GM12874 (cell line): Measurements from ENCODE around the gene ZWILCH.

ENCODE experiments used
- CTCF ChIP-seq: IDR thresholded peaks from 2 replicates; pipeline ENCODE4 v1.5.1; 2011; ENCODE audit warnings: low read depth, mild to moderate bottlenecking, control low read depth, low read length, moderate library complexity; ENCODE audit not compliant: insufficient read depth

Gene ZWILCH

DNA sequence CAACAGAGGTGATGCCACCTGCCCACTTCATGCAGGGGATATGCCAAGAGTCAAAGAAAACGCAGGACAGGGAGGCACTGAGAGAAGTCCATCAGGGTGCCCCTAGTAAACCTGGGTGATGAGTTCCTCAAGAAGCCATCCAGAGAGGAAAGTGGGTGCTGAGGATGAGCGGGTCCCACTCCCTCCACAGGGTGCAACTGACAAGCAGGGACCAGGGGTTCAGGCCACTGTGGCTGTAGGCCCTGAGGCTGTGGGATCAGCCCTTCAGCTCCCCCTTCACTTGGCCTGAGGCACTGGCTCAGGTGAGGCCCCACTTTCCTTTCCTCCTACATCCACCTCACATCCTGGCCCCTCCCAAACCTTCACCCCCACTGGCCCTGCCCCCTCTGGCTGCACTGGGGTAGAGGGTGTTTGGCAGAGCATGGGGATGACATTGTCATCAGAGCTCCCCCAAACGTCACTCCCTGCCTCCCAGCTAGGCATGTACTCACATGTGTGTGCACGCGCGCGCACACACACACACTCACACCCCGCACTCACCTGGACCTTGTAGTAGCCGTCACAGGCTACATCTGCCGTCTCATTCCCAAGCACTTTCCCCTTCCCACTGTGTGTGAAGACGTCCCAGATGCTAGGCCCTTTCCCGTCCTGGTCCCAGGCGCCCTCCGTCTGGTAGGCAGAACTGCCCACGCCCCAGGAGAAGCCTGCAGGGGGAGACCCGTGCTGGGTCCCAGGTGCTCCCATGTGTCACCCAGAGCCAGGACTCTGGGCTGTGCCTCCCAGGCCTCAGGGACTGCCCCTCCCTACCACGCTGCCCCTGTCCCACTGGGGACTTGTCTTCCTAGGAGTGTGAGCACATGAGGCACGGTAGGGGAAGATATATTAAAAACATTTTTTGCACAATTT is 59.3 kb downstream of the ZWILCH start:
- TF ChIP-seq CTCF = no peak

- no peak for TF ChIP-seq CTCF
Measured at GRCh38 chr15:66565141-66565641, 60.1 kb downstream of the ZWILCH start.

DNA sequence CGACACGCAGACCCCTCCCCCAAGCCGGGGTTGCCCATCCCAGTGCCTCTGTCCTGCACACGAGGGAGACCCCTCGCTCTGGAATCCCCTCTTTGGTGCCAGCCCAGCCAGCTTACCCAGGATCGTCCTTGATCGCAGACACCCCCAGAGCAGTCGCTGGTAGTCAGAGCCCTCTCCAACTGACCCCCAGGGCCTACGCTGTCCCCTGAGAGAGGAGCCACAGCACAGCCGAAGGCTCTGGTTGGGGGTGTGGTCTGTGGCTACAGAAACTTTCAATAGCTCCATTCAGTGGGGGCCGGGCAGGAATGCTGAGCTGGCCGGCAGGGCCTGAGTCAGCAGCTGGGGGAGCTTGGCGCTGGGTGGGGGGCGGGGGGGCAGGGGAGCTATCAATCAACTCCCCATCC is 60.6 kb downstream of the ZWILCH start, which contains the start of gene LCTL:
TSS of gene LCTL (minus strand) at position 258 of the 404 bp plus-strand sequence. CDS start 633 bp downstream, outside the sequence.
- TF ChIP-seq CTCF = no peak

DNA sequence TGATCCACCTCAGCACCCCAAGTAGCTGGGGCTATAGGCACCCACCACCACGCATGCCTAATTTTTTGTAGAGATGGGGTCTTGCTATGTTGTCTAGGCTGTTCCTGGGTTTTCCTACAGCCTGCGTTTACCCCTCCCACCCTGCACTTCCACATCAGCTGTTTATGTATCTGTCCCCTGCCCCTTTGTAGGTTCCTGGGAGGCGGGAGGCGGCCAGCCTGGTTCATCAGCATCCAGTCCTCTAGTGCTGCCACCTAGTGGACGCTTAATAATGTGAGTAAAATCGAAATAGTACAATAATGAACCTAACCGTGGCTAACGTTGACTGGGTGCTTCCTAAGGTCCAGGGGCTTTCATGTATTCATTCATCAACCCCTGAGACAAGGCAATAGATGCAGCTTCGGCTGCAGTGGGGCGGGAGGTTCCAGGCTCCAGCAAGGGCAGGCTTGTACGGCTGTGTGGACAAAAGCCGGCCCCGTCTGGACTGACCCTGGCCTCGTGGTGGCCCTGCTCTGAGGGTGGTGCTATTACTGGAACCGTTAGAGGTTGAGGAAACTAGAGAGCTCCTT is 61.9 kb downstream of the ZWILCH start:
- peak; percentile 65 for TF ChIP-seq CTCF

DNA sequence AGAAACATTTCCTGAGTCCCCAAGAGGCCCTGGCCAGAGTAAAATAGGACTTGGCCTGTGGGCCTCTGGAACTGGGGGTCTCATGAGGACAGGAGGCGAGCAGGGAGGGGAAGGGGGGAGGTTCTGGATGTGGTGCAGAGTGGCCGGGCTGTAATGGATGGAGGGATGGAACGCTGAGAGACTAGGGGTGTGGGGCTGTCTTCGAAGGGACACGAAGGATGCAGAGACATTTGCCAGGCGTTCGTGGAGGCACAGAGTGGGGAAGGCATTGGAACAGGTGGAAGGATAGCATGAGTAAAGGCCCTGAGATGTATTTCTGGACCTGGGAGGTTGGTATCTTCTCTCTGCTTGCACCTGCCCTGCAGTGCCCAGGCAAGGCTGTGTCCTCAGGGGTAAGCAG is 62.8 kb downstream of the ZWILCH start:
- TF ChIP-seq CTCF = no peak

DNA sequence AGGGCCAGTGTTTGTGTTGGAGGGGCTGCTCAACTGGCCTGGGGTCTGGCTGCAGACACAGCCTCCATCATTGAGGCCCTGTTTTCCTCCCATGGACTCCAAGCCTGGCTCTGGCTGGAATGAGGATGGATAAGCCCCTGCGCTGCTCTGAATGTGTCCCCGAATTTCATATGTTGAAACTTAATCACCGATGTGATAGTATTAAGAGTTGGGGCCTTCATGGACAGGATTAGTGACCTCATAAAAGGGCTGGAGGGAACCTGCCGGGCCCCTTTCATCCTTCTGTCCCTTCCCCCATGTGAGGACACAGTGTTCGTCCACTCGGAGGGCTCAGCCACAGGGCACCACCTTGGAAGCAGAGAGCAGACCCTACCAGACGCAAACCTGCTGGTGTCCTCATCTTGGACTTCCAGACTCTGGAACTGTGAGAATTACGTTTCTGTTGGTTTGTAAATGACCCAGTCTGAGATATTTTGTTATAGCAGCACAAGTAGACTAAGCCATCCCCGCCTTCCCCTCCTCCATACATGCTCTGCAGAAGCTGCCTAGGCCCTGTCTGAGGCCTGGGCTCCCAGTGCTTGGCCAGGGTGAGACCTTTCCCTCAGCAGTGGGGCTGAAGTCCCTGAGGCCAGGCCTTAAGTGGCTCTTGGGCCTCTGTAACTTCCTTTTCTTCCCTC is 64.5 kb downstream of the ZWILCH start:
- TF ChIP-seq CTCF = no peak

DNA sequence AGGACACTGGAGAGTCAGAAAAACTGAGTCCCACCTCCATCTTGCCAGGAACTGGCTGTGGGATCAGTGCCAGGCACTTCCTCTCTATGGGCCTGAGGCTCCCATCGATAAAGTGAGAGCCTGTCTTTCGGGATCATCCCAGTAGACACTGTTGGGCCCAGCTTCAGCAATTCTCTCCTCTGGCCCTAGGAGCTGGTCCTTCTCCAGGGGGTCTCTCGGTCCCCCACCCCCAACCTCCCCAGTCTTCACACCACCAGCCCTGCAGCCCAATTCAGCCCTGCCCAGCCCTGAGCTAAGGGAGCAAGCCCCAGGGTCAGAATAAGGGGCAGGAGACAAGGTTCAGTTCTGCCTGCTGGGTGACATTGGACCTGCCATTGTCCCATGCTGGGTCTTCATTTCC is 65.2 kb downstream of the ZWILCH start:
- TF ChIP-seq CTCF = no peak
